ENCODE data around the gene PNLIPRP1.

DNA sequence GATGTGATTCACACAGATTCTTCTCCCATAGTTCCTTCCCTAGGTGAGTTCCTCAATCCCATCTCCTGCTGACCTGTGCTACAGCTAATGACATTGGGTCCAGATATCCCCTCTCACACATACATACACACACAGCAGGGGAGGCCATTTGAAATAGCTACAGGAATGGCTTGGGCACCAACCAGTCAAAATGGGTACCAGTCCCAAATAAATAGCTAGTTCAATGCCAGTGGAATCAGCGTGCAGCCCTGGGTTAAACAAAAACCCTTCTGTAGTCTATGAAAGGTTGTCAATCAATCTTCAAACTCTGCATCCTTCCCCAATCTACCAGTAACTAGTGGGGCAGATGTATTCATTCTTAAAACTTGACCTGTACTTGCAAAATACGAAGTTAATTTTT is 39.3 kb downstream of the PNLIPRP1 start:
- TF ChIP-seq FOXA1 (IDR thresholded peaks at IDR 0.05) (no peak), ZNF384 (IDR thresholded peaks at IDR 0.05) (no peak), BHLHE40 (IDR thresholded peaks at IDR 0.05; ENCODE audit: borderline replicate concordance) (no peak)
